ENCODE measurements around the gene HAUS8. TPM values are rescaled to one million over a fixed set of nuclear protein-coding genes. Genes with fewer than 3 reads are reported as not detected.
A peak's percentile ranks its signal among the peaks of the same experiment; 100 is the strongest.

The HAUS8 gene
- total and polyA plus RNA-seq, 3 experiments from 2014 or later = 9.7 to 36.4 (median 33.4) TPM

DNA sequence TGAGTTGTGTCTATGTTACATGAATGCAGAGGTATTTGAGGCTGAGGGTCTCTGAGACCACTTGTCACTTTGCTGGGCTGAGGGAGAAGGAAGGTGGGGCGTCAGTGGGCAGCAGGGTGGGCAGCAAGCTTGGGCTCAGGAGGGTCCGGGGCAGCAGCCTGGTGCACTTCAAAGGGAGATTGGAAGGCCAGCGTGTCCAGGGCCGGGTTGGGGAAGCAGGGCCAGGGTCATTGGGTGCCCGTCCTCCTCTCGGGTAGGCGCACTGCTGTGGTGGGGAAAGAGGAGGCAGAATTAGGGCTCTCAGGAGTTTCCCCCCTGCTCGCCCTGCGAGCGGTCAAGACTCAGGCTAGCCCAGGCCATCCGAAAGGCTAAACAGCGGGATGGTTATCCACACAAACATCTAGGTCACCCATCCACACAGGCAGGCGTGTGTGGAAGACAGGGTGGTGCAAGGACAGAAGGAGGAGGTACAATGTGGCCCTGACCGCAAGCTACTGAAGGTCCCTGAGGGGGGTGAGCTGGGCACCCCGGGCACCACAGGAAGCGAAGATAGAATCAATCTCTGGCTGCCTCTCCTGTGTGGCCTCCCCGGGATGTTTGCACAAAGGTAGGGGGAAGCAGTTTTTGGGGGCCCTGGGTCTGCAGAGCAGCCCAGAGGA, 38.0 kb upstream of the HAUS8 start:
- peaks cover 36 to 64% (median 42%) of the 10 kb centered on the region in 3 donors for H3K4me1 Mint-ChIP-seq
- Histone ChIP-seq H3K4me3 (ENCODE audit: low read length) (no peak overlapping the region), H3K36me3 (ENCODE audit: insufficient read depth, low read length) (peaks cover 9% of the 10 kb centered on the region), H3K27ac (ENCODE audit: low read depth, low read length) (no peak overlapping the region), H3K9me3 (ENCODE audit: low read length) (no peaks in the 10 kb centered on the region), H3K4me1 (ENCODE audit: insufficient read depth, low read length) (peaks cover 11% of the 10 kb centered on the region), H3K27me3 (ENCODE audit: insufficient read depth, low read length, poor library complexity, severe bottlenecking) (no peaks in the 10 kb centered on the region)
- no peak for DNase-seq
- ChIA-PET CTCF (no interaction called here), POLR2A (no interaction called here)
- H3K27ac Mint-ChIP-seq = peak overlapping the region in 7 of 8 donors; percentile 17 to 86 (median 58)
- H3K27me3 Mint-ChIP-seq = no peaks in the 10 kb centered on the region
- H3K4me3 Mint-ChIP-seq = no peak overlapping the region
- H3K36me3 Mint-ChIP-seq = peaks cover 0 to 70% (median 9%) of the 10 kb centered on the region in 3 donors
- H3K9me3 Mint-ChIP-seq = no peaks in the 10 kb centered on the region

DNA sequence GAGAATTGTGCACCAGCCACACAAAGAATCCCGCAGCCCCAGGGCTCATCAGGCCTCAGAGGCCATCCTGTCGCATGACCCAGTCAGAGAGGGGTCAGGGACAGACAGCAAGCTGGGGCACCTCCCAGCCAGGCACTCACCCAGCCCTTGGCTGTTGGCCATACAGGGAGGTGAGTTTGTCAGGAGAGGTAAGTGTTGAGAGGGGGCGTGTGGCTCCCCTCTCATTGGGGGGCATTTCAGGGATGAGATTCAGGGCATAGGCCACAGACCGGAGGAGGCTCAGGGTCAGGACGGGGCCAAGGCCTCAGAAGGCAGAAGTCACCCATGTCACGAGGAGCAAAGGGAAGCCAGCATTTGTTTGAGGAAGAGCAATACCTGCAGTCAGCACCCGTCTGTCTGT, 37.4 kb upstream of the HAUS8 start:
- DNase-seq = no peak
- Histone ChIP-seq H3K27me3 (ENCODE audit: insufficient read depth, low read length, poor library complexity, severe bottlenecking) (no peaks in the 10 kb centered on the region), H3K4me1 (ENCODE audit: insufficient read depth, low read length) (peaks cover 11% of the 10 kb centered on the region), H3K9me3 (ENCODE audit: low read length) (no peaks in the 10 kb centered on the region), H3K36me3 (ENCODE audit: insufficient read depth, low read length) (peaks cover 9% of the 10 kb centered on the region), H3K27ac (ENCODE audit: low read depth, low read length) (no peak overlapping the region), H3K4me3 (ENCODE audit: low read length) (no peak overlapping the region)
- POLR2A ChIA-PET = no interaction called here
- H3K27ac Mint-ChIP-seq = peak overlapping the region in 5 of 8 donors; percentile 37 to 90 (median 70)
- H3K27me3 Mint-ChIP-seq = no peaks in the 10 kb centered on the region
- H3K9me3 Mint-ChIP-seq = no peaks in the 10 kb centered on the region
- peaks cover 35 to 65% (median 43%) of the 10 kb centered on the region in 3 donors for H3K4me1 Mint-ChIP-seq
- H3K36me3 Mint-ChIP-seq = peaks cover 0 to 72% (median 9%) of the 10 kb centered on the region in 3 donors
- CTCF ChIA-PET = no interaction called here
- H3K4me3 Mint-ChIP-seq = no peak overlapping the region

DNA sequence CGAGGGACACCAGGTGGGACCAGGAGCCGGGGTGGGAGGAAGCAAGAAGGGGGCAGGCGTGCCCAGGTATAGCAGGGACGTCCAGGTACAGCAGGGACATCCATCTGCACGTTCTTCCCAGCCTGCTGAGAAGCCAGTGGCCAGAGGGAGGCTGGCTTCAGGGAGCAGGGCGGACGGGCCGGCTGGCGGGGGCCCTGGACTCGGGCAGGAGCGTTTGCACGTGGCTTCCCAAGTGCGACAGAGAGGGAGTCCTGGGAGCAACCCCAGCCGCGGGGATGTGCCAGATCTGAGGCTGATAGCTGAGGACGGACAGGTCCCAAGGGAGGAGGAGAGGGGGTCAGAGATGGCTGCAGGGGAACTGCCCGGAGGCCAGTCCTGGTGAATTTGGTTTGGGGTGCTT, 37.0 kb upstream of the HAUS8 start:
- H3K27ac ChIP-seq (ENCODE audit: low read depth, low read length) = no peak overlapping the region
- H3K27ac Mint-ChIP-seq = peak overlapping the region in 2 of 8 donors; percentile 29 to 51
- no peak overlapping the region for H3K4me3 ChIP-seq (ENCODE audit: low read length)
- no peaks in the 10 kb centered on the region for H3K27me3 Mint-ChIP-seq
- DNase-seq = no peak
- H3K27me3 ChIP-seq (ENCODE audit: insufficient read depth, low read length, poor library complexity, severe bottlenecking) = no peaks in the 10 kb centered on the region
- no peaks in the 10 kb centered on the region for H3K9me3 Mint-ChIP-seq
- CTCF ChIA-PET = no interaction called here
- peaks cover 11% of the 10 kb centered on the region for H3K4me1 ChIP-seq (ENCODE audit: insufficient read depth, low read length)
- H3K36me3 ChIP-seq (ENCODE audit: insufficient read depth, low read length) = peaks cover 9% of the 10 kb centered on the region
- no peak overlapping the region for H3K4me3 Mint-ChIP-seq
- peaks cover 35 to 68% (median 45%) of the 10 kb centered on the region in 3 donors for H3K4me1 Mint-ChIP-seq
- H3K9me3 ChIP-seq (ENCODE audit: low read length) = no peaks in the 10 kb centered on the region
- H3K36me3 Mint-ChIP-seq = peaks cover 0 to 77% (median 9%) of the 10 kb centered on the region in 3 donors
- POLR2A ChIA-PET = no interaction called here

GRCh38 chr19:17111766-17112165, 36.5 kb upstream of the HAUS8 start:
- peaks cover 9% of the 10 kb centered on the region for H3K36me3 ChIP-seq (ENCODE audit: insufficient read depth, low read length)
- DNase-seq = no peak

DNA sequence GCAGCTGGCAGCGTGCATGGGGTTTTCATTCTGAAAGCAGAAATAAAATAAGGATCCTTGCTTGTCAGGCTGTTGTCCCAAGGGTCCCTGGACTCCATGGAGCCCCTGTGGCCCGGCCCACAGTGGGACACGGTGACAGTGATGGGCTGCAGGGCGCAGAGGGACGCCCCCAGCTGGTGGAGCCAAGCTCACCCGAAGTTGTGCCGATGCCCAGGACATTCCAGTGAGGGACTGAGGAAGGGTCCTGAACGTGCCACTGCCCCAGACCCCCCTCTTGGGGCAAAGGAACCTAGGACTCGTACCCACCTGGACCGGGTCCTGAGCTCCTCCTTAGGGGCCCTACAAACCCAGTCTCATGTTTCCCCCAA, 35.3 kb upstream of the HAUS8 start:
- H3K36me3 ChIP-seq (ENCODE audit: insufficient read depth, low read length) = peaks cover 15% of the 10 kb centered on the region
- POLR2A ChIA-PET = interaction anchor here (0.5 to 0.7 kb wide), 3 partner anchors 11 to 1121 kb away, joined by 3 to 4 read pairs (median 4); no protein-coding TSS in a partner anchor
- Mint-ChIP-seq H3K4me3 (no peak overlapping the region), H3K36me3 (peaks cover 0 to 79% (median 9%) of the 10 kb centered on the region in 3 donors), H3K27ac (peak overlapping the region in 5 of 8 donors; percentile 47 to 95 (median 77)), H3K27me3 (no peaks in the 10 kb centered on the region), H3K4me1 (peaks cover 32 to 69% (median 42%) of the 10 kb centered on the region in 3 donors), H3K9me3 (no peaks in the 10 kb centered on the region)
- CTCF ChIA-PET = interaction anchor here (1.0 kb wide), 1 partner anchor 127 kb away, joined by 3 read pairs; no protein-coding TSS in a partner anchor
- H3K4me3 ChIP-seq (ENCODE audit: low read length) = no peak overlapping the region
- H3K27me3 ChIP-seq (ENCODE audit: insufficient read depth, low read length, poor library complexity, severe bottlenecking) = no peaks in the 10 kb centered on the region
- no peak for DNase-seq
- no peaks in the 10 kb centered on the region for H3K9me3 ChIP-seq (ENCODE audit: low read length)
- peaks cover 11% of the 10 kb centered on the region for H3K4me1 ChIP-seq (ENCODE audit: insufficient read depth, low read length)
- H3K27ac ChIP-seq (ENCODE audit: low read depth, low read length) = no peak overlapping the region

More at GRCh38 chr19:17111766-17112165, 36.5 kb upstream of the HAUS8 start:
- Mint-ChIP-seq H3K9me3 (no peaks in the 10 kb centered on the region), H3K4me1 (peaks cover 35 to 63% (median 42%) of the 10 kb centered on the region in 3 donors), H3K36me3 (peaks cover 0 to 74% (median 9%) of the 10 kb centered on the region in 3 donors), H3K4me3 (peak overlapping the region in 1 of 7 donors; percentile 77), H3K27me3 (no peaks in the 10 kb centered on the region), H3K27ac (peak overlapping the region in 4 of 8 donors; percentile 48 to 81 (median 60))
- no peaks in the 10 kb centered on the region for H3K9me3 ChIP-seq (ENCODE audit: low read length)
- peaks cover 11% of the 10 kb centered on the region for H3K4me1 ChIP-seq (ENCODE audit: insufficient read depth, low read length)
- ChIA-PET CTCF (no interaction called here), POLR2A (no interaction called here)
- H3K4me3 ChIP-seq (ENCODE audit: low read length) = no peak overlapping the region
- H3K27me3 ChIP-seq (ENCODE audit: insufficient read depth, low read length, poor library complexity, severe bottlenecking) = no peaks in the 10 kb centered on the region
- no peak overlapping the region for H3K27ac ChIP-seq (ENCODE audit: low read depth, low read length)

DNA sequence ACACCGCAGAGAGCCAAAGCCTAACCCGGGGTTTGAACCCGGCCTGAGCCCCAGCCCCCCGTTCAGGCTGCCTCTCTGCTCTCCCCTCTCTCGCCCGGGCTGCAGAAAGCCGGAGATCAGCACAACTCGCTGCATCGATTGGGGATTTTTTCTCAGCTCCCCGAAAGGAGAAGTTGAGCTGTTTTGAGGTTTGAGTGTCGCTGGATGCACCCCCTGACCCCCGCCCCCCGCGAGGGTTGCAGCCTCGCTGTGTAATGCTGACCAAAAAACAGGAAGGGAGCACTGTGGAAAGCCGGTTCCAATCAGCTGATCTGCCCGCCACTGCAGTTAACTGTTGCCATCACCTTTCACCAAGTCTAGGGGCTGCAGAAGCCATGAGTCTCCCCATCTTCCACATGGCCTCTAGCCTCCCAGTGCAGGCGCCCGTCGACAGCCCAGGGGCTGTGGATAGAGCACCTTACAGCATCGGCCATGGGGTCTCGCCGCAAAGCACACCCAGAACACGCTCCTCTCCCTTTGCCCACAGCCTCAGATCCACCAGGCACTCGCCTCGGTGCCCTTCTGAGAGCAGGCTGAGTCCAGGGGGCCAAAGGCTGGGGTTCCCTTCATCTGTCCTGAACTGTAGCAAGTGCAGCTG, 34.8 kb upstream of the HAUS8 start:
- POLR2A ChIA-PET = interaction anchor here (0.5 kb wide), 1 partner anchor 11 kb away, joined by 4 read pairs; no protein-coding TSS in a partner anchor
- peaks cover 31 to 71% (median 40%) of the 10 kb centered on the region in 3 donors for H3K4me1 Mint-ChIP-seq

GRCh38 chr19:17109300-17109699, 34.0 kb upstream of the HAUS8 start:
- peak overlapping the region in 4 of 8 donors; percentile 74 to 96 (median 82) for H3K27ac Mint-ChIP-seq
- peaks cover 20% of the 10 kb centered on the region for H3K36me3 ChIP-seq (ENCODE audit: insufficient read depth, low read length)
- ChIA-PET CTCF (no interaction called here), POLR2A (no interaction called here)
- no peak overlapping the region for H3K4me3 ChIP-seq (ENCODE audit: low read length)
- no peaks in the 10 kb centered on the region for H3K27me3 ChIP-seq (ENCODE audit: insufficient read depth, low read length, poor library complexity, severe bottlenecking)
- H3K36me3 Mint-ChIP-seq = peaks cover 0 to 80% (median 8%) of the 10 kb centered on the region in 3 donors
- H3K4me1 ChIP-seq (ENCODE audit: insufficient read depth, low read length) = peaks cover 11% of the 10 kb centered on the region
- H3K9me3 Mint-ChIP-seq = no peaks in the 10 kb centered on the region
- DNase-seq = no peak
- H3K9me3 ChIP-seq (ENCODE audit: low read length) = no peaks in the 10 kb centered on the region
- H3K4me1 Mint-ChIP-seq = peaks cover 31 to 75% (median 40%) of the 10 kb centered on the region in 3 donors
- no peaks in the 10 kb centered on the region for H3K27me3 Mint-ChIP-seq
- H3K27ac ChIP-seq (ENCODE audit: low read depth, low read length) = no peak overlapping the region
- no peak overlapping the region for H3K4me3 Mint-ChIP-seq

More for the DNA sequence above, 34.8 kb upstream of the HAUS8 start:
- Histone ChIP-seq H3K27me3 (ENCODE audit: insufficient read depth, low read length, poor library complexity, severe bottlenecking) (no peaks in the 10 kb centered on the region), H3K9me3 (ENCODE audit: low read length) (no peaks in the 10 kb centered on the region), H3K27ac (ENCODE audit: low read depth, low read length) (no peak overlapping the region), H3K4me1 (ENCODE audit: insufficient read depth, low read length) (peaks cover 11% of the 10 kb centered on the region), H3K4me3 (ENCODE audit: low read length) (no peak overlapping the region), H3K36me3 (ENCODE audit: insufficient read depth, low read length) (peaks cover 16% of the 10 kb centered on the region)
- DNase-seq = peak in 2 of 5 donors; percentile 13 to 20
- H3K9me3 Mint-ChIP-seq = no peaks in the 10 kb centered on the region
- peaks cover 0 to 81% (median 8%) of the 10 kb centered on the region in 3 donors for H3K36me3 Mint-ChIP-seq
- peak overlapping the region in 3 of 7 donors; percentile 22 to 57 (median 29) for H3K4me3 Mint-ChIP-seq
- CTCF ChIA-PET = interaction anchor here (1.0 kb wide), 1 partner anchor 127 kb away, joined by 3 read pairs; no protein-coding TSS in a partner anchor
- peak overlapping the region in 7 of 8 donors; percentile 11 to 96 (median 75) for H3K27ac Mint-ChIP-seq
- no peaks in the 10 kb centered on the region for H3K27me3 Mint-ChIP-seq

GRCh38 chr19:17108453-17108784, 33.2 kb upstream of the HAUS8 start:
- Mint-ChIP-seq H3K27ac (peak overlapping the region in 2 of 8 donors; percentile 33 to 40), H3K27me3 (no peaks in the 10 kb centered on the region), H3K36me3 (peaks cover 2 to 79% (median 10%) of the 10 kb centered on the region in 3 donors), H3K9me3 (peaks cover 0 to under 1% (median 0%) of the 10 kb centered on the region in 5 donors), H3K4me3 (peak overlapping the region in 1 of 7 donors; percentile 23), H3K4me1 (peaks cover 32 to 76% (median 39%) of the 10 kb centered on the region in 3 donors)
- no peak for DNase-seq
- no peaks in the 10 kb centered on the region for H3K27me3 ChIP-seq (ENCODE audit: insufficient read depth, low read length, poor library complexity, severe bottlenecking)
- H3K4me1 ChIP-seq (ENCODE audit: insufficient read depth, low read length) = peaks cover 11% of the 10 kb centered on the region
- H3K4me3 ChIP-seq (ENCODE audit: low read length) = no peak overlapping the region
- ChIA-PET CTCF (no interaction called here), POLR2A (no interaction called here)
- no peaks in the 10 kb centered on the region for H3K9me3 ChIP-seq (ENCODE audit: low read length)
- H3K36me3 ChIP-seq (ENCODE audit: insufficient read depth, low read length) = peaks cover 22% of the 10 kb centered on the region
- no peak overlapping the region for H3K27ac ChIP-seq (ENCODE audit: low read depth, low read length)
